ENCODE results near the gene FBXO39.
"Not testable (repeated sequence)": the region's sequence is repeated elsewhere in the genome, so short reads cannot be mapped to it uniquely, and the experiment has no call there.

FBXO39 gene

GRCh38 chr17:6768447-6768846, 7.6 kb upstream of the FBXO39 start:
- DNase-seq (ENCODE audit: extremely low spot score): no peak
- POLR2A ChIA-PET: no interaction called here
- TF ChIP-seq, protein P1, sequence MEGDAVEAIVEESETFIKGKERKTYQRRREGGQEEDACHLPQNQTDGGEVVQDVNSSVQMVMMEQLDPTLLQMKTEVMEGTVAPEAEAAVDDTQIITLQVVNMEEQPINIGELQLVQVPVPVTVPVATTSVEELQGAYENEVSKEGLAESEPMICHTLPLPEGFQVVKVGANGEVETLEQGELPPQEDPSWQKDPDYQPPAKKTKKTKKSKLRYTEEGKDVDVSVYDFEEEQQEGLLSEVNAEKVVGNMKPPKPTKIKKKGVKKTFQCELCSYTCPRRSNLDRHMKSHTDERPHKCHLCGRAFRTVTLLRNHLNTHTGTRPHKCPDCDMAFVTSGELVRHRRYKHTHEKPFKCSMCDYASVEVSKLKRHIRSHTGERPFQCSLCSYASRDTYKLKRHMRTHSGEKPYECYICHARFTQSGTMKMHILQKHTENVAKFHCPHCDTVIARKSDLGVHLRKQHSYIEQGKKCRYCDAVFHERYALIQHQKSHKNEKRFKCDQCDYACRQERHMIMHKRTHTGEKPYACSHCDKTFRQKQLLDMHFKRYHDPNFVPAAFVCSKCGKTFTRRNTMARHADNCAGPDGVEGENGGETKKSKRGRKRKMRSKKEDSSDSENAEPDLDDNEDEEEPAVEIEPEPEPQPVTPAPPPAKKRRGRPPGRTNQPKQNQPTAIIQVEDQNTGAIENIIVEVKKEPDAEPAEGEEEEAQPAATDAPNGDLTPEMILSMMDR (IDR thresholded peaks at IDR 0.05; ENCODE audit: control extremely low read depth, extremely low read depth, low read depth, missing control alignments): no peak
- CTCF ChIA-PET: interaction anchor here (1.0 kb wide), 2 partner anchors 11 to 68 kb away, joined by 3 to 4 read pairs; no protein-coding TSS in a partner anchor

DNA sequence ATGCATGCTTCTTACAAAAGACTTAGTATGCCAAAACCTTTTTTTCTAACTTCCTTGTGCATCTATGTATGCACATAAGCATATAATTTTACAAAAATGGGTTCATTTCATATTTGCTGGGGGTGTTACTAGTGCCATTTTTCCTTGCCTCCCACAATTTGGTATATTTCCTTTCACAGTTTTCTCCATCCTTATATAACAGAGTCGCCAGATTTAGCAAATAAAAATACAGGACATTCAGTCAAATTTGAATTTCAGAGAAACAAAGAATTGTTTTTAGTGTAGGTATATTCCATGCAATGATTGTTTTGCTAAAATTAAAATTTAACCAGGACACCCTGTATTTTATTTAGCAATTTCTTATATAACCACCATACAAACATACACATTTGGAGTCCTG, 4.0 kb upstream of the FBXO39 start:
- TF ChIP-seq, protein P1 (IDR thresholded peaks at IDR 0.05; ENCODE audit: control extremely low read depth, extremely low read depth, low read depth, missing control alignments): no peak
- POLR2A ChIA-PET: interaction anchor here (0.6 kb wide), 1 partner anchor 60 kb away, joined by 9 read pairs; no protein-coding TSS in a partner anchor

GRCh38 chr17:6774906-6775305, 1.1 kb upstream of the FBXO39 start:
- DNase-seq (ENCODE audit: extremely low spot score); POLR2A ChIA-PET; CTCF ChIA-PET: not testable (repeated sequence)

More for the DNA sequence above, 4.0 kb upstream of the FBXO39 start:
- no peak for DNase-seq (ENCODE audit: extremely low spot score)
- CTCF ChIA-PET: no interaction called here

GRCh38 chr17:6779411-6779810, 3.4 kb downstream of the FBXO39 start:
- POLR2A ChIA-PET: no interaction called here
- DNase-seq (ENCODE audit: extremely low spot score): no peak
- CTCF ChIA-PET: interaction anchor here (0.9 to 2.1 kb wide), 4 partner anchors 8 to 16 kb away, joined by 3 to 6 read pairs (median 4); no protein-coding TSS in a partner anchor
- TF ChIP-seq, protein P1 (IDR thresholded peaks at IDR 0.05; ENCODE audit: control extremely low read depth, extremely low read depth, low read depth, missing control alignments): no peak

GRCh38 chr17:6780001-6780400, 4.0 kb downstream of the FBXO39 start:
- ChIA-PET CTCF (interaction anchor here (1.4 to 2.1 kb wide), 2 partner anchors 12 to 16 kb away, joined by 4 to 6 read pairs; no protein-coding TSS in a partner anchor), POLR2A (no interaction called here)
- TF ChIP-seq, protein P1 (IDR thresholded peaks at IDR 0.05; ENCODE audit: control extremely low read depth, extremely low read depth, low read depth, missing control alignments): no peak
- DNase-seq (ENCODE audit: extremely low spot score): no peak

GRCh38 chr17:6780886-6781285, 4.9 kb downstream of the FBXO39 start:
- no peak for DNase-seq (ENCODE audit: extremely low spot score)
- TF ChIP-seq, protein P1 (IDR thresholded peaks at IDR 0.05; ENCODE audit: control extremely low read depth, extremely low read depth, low read depth, missing control alignments): no peak
- ChIA-PET POLR2A (no interaction called here), CTCF (interaction anchor here (1.3 to 2.1 kb wide), 2 partner anchors 14 to 17 kb away, joined by 3 to 6 read pairs; no protein-coding TSS in a partner anchor)

DNA sequence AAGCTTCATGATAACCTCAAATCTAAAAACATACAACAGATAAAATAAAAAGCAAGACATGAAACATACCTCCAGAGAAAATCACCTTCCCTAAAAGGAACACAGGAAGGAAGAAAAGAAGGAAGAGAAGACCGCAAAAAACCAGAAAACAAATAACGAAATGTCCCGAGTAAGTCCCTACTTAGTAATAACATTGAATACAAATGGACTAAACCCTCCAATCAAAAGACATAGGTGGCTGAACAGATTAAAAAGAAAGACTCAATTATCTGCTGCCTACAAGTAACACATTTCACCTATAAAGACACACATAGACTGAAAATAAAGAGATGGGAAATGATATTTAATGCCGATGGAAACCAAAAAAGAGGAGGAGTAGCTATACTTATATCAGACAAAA, 6.2 kb downstream of the FBXO39 start:
- CTCF ChIA-PET: interaction anchor here (2.0 kb wide), 1 partner anchor 61 kb away, joined by 4 read pairs; no protein-coding TSS in a partner anchor
- no peak for DNase-seq (ENCODE audit: extremely low spot score)
- POLR2A ChIA-PET: no interaction called here
- TF ChIP-seq, protein P1 (IDR thresholded peaks at IDR 0.05; ENCODE audit: control extremely low read depth, extremely low read depth, low read depth, missing control alignments): no peak

Data from GM10248 (cell line).